HG03064 (cell line): ENCODE data around the gene TCAP.
"Not testable (repeated sequence)": the region's sequence is repeated elsewhere in the genome, so short reads cannot be mapped to it uniquely, and the experiment has no call there.

Experiments used
- ATAC-seq: cut with Tn5 transposase; IDR thresholded peaks from one replicate; pipeline ENCODE4 v1.9.1; 2021; ENCODE audit warnings: low read depth; ENCODE audit not compliant: unreplicated experiment

The TCAP gene

DNA sequence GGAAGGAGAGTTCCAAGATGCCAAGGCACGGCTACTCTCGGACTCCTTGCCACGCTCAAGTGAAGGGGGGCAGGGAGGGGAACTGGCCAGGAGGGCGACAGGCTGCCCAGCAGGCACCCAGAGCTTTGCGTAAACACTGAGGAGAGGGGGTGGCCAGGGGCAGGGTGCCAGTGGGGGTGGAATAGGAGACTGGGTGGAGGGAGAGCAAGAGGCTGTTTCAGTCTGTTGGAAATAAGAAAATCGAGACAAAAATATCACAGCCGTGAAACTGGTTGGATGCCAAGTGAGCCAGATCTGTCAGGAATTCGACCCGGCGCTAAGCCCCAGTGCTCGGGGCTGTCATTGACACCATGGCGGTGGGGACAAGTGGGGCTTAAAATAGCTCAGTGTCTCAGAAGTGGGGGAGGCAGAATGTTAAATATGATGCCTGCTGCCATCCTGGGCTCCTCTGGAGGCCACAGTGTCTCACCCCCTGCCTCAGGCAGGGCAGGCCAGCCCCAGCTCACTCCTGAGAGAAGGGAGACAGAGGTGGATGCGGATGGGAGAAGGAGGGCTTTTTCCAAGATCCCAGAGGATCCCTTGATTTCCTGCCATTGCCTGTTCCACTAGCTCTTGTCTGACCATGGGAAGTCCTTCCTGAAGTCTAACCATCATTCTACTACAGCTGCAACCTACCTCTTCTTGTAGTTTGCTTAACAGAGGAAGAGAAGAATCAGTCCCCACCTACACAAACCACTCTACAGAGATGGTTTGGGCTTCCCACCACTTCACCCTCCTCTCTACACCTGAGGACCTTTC, 12.6 kb downstream of the TCAP start:
- no peak for ATAC-seq

DNA sequence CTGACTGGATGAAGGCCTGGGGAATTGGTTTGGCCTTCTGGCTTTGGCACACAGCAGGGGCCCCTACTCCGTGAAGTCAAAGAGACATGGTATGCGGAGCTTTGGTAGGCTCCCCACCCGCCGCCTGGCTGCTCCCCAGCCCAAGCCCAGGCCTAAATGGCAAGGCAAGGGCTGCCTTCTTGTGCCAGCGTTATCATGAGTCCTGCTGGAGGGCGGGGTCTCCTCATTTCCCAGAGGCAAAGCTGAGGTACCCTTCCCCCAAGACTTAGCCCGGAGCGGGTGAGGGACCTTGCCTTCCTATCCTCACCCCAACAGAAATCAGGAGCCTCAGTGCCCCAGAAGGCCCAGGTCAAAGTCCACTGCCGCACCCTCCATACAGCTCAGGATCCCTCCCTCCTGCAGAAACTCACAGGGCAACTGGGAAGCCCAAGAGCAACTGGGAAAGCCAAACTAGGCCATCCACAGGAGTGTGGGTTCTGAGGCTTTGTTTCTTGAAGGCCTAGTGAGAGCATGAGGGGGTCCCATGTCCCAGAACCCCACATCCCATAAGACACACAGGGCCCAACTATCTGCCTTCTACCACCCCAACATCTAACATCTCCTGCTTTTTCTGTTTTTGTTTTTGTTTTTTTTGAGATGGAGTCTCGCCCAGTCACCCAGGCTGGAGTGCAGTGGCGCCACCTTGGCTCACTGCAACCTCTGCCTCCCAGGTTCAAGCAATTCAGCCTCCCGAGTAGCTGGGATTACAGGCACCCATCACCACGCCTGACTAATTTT, 13.4 kb downstream of the TCAP start:
- no peak for ATAC-seq

DNA sequence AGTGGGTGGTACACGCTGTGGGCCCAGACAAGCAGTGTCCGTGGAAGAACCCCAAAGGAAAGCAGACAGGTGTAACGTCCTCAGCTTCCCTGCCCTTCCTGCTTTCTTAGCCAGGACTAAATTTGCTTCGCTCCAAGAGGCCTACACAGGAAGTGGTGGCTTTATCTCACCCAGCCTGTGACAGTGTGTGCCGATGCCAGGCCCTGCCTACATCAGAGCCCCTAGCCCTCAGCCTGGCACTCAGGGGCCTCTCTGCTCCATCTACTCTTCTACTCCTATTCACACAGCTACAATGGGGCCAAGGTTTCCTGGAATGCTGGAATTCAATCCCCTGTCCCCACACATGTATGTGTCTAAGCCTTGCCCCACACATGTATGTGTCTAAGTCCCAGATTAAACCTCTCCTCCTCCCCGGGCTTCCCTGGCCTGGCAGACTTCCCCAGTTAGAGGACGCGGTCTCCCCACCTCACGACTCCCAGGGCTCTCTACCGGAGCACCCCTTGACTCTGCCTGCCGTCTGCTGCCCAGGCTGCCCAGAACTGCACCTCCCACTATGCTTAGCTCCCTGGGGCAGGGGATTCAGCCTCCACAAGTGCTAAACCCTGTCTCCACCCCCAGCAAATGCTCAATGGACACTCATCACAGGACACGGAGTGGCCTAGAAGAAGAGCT, 14.5 kb downstream of the TCAP start:
- ATAC-seq = no peak

DNA sequence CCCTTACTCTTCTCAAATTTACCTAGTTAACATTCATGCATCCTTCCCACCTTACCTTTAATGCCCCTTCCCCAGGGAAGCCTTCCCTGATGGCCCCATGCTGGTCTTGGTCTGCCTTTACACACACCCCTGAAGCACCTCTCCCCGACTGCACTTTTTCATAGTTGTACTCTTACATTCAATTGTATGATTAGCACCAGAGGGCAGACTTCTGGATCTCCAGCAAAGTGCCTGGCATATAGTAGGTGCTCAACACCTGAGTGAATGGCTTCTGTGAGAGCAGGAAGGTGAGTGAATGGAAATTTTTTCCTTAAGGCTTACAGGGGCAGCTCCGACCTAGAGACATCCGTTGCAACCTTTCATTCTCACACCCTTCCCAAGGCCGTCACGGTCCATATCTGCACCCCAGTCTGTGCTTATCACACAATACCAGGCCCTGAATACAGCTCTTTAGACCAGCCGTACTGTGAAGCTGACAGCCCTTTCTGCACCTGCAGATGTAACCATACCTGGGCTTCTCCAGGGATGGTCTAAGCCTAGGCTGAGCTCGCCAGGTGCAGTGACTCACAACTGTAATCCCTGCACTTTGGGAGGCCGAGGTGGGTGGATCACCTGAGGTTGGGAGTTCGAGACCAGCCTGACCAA, 18.3 kb downstream of the TCAP start:
- ATAC-seq = no peak

DNA sequence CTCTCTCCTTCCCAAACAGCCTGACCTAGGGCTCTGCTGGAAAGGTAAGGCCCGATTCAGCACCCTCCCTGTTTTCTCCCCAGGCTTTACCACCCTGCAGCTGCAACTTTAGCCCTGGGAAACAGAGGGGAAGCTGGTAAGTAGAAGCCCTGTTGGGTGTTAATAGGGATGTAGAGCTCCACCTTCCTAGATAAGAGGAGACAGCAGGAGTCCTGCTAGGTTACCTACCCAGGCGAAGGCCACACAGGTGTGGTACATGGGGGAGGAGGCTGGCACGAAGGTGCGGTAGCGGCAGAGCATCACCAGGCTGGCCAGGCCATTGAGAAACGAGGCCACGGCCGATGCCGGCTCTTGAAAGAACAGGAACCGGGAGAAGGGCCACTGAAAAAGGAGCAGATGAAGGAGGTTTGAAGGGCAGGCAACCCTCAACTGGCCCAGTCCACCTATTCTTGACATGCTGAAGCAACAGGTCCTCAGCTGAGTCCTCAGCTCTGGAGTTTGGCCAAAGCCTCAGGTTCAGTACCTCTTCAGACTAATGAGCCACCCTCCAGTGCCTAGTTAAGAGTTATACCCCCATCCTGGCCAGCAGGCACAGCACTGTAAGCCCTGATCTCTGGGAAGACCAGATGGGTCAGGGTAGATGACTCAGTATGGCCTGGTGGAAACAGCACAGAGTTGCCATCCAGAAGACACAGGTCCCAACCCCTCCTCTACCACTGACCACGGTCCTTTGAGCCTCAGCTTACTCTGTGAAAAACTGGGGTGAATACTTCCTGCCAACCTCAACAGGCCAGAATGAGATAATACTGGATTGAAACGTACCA, 19.4 kb downstream of the TCAP start:
- ATAC-seq = no peak

DNA sequence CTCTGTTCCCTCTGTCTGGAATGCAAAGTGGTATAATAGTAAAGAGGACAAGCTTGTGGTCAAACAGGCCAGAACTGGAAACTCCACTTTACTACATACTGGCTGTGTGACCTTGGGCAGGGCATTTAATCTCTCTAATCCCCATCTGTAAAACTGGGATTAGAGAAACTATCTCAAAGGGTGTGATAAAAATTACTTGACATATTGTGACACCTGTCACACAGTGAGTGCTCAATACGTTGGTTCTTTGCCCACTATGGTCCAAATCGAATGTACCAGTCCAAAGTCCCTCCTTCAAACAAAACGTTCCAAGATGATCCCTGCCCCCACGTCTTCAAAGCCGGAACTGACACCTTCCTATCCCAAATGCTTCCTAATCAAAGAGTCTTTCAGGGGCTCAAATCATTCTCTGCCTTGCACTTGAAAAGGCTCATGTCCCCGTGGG, 22.0 kb downstream of the TCAP start:
- no peak for ATAC-seq

DNA sequence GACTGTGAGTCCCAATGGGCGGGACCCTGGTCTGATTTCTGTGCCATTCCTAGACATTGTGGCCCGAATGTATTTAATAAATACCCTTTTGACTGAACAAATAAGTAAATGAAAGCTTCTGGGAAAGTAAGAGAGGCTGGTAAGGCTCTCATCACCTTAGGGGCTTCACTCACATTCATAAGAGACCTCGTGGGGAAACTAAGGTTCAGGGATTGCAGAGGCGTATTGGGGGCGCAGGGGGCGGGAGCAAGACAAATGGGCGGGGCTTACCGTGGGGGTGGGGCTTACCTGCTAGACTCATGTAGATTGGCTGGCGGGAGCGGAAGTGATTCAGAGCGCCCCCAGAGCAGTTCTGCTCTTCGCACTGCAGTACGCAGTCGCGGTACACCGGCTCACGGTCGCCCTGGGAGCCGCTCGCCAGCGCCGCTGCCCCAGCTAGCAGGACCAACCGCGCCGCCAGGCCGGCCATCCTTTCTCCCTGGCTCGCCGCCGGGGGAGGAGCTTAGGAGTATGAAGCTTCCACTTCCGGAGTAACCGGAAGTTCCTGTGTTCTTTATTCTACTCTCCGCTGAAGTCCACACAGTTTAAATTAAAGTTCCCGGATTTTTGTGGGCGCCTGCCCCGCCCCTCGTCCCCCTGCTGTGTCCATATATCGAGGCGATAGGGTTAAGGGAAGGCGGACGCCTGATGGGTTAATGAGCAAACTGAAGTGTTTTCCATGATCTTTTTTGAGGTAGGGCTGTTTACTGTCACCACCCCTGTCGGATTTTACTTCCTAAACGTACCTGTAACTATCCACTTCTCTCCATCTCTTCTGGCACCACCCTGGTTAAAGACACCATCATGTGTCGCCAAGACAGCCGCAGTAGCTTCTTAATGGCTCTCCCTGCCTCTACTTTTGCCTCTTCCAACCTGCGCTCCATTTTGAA, 22.7 kb downstream of the TCAP start, which contains the start of gene PGAP3:
Gene PGAP3, minus strand, starts transcription at position 512 of the 929 bp plus-strand sequence. Its CDS starts 43 bp downstream, at position 469.
- peak; percentile 67 for ATAC-seq

DNA sequence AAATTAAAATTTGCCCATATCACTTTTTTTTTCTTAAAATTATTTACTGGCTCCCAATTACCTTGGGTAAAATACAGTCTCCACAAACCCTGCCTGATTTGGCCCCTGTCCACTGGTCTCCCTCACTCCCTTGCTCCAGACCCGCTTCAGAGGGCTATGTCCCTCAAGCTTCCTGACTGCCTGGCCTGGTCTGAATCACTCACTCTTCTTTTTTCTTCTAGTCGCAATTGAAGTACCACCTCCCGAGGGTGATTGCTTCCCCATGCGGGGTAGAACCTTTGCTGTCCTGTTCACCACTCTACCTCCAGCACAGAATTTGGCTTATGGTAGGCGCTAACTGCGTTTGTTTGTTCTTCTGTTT, 23.3 kb downstream of the TCAP start:
- no peak for ATAC-seq

DNA sequence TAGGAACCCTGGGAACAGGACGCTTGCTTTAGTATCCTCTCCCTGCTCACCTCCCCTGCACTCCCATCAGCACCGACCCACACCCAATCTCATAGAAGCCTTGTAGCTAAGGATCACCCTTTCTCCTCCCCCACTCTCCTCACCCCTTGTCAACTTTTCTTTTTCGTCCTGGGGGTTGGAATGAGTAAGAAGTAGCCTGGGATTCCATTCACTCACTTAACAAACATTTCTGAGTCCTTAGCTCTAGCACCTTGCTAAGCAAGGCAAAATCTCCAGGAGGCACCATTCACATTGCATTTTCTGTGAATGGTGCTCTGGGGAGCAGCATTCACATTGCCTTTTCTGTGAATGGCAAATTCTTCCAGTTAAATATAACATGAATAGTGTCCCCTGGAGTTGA, 23.8 kb downstream of the TCAP start:
- ATAC-seq = no peak

DNA sequence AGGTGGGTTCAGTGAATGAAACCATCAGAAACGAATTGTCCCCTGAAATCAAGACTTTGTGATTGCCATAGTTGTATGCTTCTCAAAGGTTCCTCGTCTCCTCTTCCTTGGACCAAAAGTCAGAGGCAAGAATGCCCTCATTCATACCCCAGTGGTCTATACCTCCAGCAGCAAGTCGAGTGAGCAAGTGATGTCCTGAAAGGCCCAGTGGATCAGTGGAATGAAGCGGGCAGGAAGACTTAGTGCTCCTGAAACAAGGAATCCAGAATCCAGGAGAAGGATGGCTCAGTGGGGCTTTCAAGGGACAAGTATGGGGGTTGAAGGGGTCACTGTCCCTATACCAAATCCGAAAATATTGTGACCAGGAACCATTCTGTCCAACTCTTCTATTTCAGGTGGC, 29.4 kb downstream of the TCAP start:
- ATAC-seq = no peak

DNA sequence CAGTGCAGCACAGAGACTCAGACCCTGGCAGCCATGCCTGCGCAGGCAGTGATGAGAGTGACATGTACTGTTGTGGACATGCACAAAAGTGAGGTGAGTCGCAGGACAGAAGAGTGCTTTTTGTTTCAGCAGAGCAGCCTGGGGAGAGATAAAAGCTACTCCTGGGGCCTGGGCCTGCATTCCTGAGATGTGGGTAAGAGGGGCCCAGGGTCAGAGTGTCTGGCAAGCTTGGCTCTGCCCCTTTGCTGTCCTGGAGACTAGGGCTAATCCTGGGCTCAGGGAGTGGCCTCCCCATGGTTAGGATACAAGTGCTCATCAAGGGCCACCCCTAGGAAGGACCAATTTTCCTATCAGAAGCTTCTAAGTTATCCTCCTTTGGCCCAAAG, 29.9 kb downstream of the TCAP start:
- no peak for ATAC-seq

DNA sequence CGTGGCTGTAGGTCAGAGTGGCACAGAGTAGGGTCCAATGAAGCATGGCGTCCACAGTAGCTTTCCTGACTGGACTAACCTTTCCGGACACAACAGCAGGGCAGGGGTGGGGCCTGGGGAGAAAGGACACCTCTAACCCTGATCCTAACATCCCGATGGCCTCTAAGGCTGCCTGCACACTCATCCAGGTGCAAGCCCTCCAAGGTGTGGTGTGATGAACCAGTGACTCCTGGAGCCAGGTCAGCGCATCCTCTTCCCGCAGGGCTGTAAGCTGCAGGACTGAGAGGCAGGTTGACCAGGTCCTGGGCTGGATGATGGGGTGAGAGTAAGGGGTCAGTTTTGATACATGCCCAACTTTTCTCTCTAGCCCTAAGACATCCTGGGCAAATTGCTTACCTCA, 31.6 kb downstream of the TCAP start:
- no peak for ATAC-seq

DNA sequence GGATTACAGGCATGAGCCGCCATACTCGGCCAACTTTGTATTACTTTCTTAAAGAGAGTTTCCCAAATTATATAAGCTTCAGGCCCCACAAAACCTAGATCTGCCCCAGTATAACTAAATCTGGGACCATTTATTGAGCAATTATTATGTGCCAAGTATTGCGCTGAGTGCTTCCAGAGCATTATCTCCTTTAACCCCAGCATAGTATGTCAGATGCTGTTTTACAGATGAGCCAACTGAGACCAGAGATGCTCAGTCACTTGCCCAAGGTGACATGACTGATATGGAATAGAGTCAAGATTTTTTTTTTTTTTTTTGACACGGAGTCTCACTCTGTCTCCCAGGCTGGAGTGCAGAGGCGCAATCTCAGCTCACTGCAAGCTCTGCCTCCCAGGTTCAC, 32.8 kb downstream of the TCAP start:
- ATAC-seq = no peak

DNA sequence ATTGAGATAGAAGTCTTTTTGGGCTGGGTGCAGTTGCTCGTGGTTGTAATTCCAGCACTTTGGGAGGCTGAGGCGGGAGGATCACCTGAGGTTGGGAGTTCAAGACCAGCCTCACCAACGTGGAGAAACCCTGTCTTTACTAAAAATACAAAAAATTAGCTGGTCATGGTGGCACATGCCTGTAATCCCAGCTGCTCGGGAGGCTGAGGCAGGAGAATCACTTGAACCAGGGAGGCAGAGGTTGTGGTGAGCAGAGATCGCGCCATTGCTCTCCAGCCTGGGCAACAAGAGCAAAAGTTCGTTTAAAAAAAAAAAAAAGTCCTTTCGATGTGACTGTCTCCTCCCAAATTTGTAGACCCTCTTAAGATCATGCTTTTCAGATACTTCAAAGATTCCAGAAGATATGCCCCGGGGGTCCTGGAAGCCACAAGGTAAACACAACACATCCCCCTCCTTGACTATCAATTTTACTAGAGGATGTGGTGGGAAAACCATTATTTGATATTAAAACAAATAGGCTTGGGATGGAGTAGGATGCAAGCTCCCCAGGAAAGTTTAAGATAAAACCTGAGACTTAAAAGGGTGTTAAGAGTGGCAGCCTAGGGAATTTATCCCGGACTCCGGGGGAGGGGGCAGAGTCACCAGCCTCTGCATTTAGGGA, 34.1 kb downstream of the TCAP start:
- not testable (repeated sequence) for ATAC-seq

DNA sequence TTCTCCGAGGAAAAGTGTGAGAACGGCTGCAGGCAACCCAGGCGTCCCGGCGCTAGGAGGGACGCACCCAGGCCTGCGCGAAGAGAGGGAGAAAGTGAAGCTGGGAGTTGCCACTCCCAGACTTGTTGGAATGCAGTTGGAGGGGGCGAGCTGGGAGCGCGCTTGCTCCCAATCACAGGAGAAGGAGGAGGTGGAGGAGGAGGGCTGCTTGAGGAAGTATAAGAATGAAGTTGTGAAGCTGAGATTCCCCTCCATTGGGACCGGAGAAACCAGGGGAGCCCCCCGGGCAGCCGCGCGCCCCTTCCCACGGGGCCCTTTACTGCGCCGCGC, 34.6 kb downstream of the TCAP start, which contains the start of gene ERBB2:
Gene ERBB2, plus strand, starts transcription at position 247 of the 330 bp plus-strand sequence. CDS start 175 bp downstream, outside the sequence.
- ATAC-seq = no peak

DNA sequence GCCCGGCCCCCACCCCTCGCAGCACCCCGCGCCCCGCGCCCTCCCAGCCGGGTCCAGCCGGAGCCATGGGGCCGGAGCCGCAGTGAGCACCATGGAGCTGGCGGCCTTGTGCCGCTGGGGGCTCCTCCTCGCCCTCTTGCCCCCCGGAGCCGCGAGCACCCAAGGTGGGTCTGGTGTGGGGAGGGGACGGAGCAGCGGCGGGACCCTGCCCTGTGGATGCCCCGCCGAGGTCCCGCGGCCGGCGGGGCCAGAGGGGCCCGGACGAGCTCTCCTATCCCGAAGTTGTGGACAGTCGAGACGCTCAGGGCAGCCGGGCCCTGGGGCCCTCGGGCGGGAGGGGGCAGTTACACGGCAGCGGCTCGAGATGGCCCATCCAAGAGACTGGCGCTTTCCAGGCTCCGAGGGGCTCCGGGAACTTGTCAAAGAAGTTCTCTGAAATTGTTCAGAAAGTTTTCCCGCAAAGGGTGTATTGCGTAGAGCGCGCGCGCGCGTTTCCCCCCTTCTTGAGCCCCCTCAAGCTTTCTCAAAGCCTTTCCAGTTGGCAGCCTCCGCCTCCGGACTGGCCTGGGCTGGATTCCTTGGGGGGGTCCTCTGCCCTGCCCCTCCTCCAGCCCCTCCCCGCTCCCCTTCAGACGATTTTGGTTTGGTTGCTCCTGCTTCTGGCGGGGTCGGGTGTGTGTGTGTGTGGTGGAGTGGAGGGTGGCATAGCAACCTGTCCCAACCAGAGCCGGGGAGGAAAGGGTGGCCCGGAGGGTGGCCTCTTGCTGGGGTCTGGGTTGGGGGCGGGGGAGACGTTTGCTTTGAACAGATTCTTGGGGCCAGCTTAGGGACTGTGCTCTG, 35.2 kb downstream of the TCAP start:
- no peak for ATAC-seq

DNA sequence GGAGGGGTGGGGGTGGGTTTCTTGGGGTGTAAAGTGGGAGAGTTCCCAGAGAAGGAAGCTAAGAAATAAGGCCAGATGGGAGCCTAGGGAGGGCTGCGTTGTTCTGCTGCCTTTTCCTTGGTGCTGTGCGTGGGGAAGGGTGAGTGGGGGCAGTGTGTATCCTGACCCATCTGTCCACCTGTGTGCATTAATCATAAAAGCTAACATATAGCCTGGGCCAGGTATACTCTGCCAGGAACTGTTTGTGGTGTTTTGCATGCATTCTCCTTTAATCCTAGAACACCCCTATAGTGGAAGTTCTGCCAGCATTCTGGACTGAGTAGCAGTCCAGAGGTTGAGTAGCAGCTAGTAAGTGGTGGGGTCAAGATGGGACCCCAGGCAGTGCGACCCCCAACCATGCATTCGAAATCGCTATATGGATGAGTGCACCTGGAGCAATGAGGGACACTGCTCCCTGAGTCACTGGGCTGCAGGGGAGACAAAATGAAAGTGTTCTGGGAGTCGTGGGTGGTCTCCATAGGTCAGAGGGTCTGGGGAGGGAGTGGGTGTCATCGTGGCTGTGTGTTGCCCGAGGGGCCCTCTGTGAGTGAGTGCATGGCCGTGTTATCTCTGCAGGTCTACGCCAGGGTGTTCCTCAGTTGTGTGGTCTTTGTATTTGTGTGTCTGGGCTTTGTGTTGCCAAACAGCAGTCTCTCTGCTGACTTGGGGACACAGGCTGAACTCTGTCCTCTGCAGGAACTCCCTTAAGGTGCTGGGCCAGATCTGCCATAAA, 36.0 kb downstream of the TCAP start:
- ATAC-seq = no peak
